Chondrocyte (in vitro differentiated cells): ENCODE results near the gene GCDH. TPM values are rescaled to one million over a fixed set of nuclear protein-coding genes. Genes with fewer than 3 reads are reported as not detected.

Source experiments
- DNase-seq: peaks from one replicate; pipeline ENCODE4 v3.0.0; 2021; ENCODE audit warnings: mixed read lengths, low spot score
- H3K27ac Mint-ChIP-seq: one replicate; pipeline ENCODE4 v1.8.0; 2021; ENCODE audit warnings: mild to moderate bottlenecking, moderate library complexity, mixed read lengths; ENCODE audit not compliant: unreplicated experiment
- H3K27me3 Mint-ChIP-seq: 2 replicates; pipeline ENCODE4 v1.8.0; 2021; ENCODE audit warnings: low read depth, mixed read lengths
- H3K36me3 Mint-ChIP-seq: 2 replicates; pipeline ENCODE4 v1.8.0; 2021; ENCODE audit warnings: low read depth, mixed read lengths
- H3K4me1 Mint-ChIP-seq: 2 replicates; pipeline ENCODE4 v1.8.0; 2021; ENCODE audit warnings: low read depth, mild to moderate bottlenecking, mixed read lengths
- H3K4me3 Mint-ChIP-seq: one replicate; pipeline ENCODE4 v1.8.0; 2021; ENCODE audit warnings: mild to moderate bottlenecking, moderate library complexity, mixed read lengths; ENCODE audit not compliant: unreplicated experiment
- H3K9me3 Mint-ChIP-seq: 2 replicates; pipeline ENCODE4 v1.8.0; 2021; ENCODE audit warnings: low read depth, mixed read lengths
- total RNA-seq: library from RNA; stranded (reverse); gene quantifications from 3 replicates; pipeline ENCODE4 v1.2.1, GENCODE V29; 2021
- TF ChIP-seq, protein P1 (sequence below): fragments of 200-600 bp; sonication (generic); IDR thresholded peaks from 2 replicates; pipeline ENCODE4 v1.5.0; 2021; ENCODE audit warnings: antibody characterized with exemption, mild to moderate bottlenecking, moderate library complexity

The GCDH gene
- total RNA-seq, 1 donor from 2014 or later: 13.2 TPM

DNA sequence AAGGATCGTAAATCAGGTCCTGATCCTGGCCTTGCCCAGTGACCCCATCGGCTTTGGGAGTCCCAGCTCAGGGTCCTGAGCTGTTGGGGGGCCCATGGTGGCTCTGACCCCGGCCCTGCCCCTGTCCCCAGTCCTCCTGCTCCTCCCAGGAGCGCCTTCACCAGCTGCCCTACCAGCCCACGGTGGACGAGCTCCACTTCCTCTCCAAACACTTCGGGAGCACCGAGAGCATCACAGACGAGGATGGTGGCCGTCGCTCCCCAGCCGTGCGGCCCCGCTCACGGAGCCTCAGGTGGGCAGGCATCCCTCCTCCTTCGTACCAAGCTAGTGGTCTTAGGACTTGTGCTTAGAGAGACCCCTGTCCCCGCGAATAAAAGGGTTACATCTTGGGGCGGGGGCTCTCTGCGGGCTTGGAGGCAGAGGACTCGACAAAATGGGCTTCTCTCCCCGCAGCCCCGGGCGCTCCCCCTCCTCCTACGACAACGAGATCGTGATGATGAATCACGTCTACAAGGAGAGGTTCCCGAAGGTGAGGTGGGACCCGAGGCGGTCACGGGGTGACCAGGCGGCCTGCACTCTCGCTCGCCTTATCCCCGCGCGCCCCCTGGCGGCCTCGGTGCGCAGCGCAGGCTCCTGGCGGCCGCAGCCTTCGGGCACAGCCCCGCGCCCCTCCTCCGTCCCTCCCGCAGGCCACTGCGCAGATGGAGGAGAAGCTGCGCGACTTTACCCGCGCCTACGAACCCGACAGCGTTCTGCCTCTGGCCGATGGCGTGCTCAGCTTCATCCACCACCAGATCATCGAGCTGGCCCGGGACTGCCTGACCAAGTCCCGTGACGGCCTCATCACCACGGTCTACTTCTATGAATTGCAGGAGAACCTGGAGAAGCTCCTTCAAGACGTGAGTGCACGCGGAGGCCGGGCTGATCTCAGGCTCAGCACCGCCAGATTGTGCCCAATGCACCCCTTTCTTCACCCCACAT, 43.5 kb upstream of the GCDH start:
- Mint-ChIP-seq H3K4me1 (peaks cover 3% of the 10 kb centered on the region), H3K27ac (no peak overlapping the region)

DNA sequence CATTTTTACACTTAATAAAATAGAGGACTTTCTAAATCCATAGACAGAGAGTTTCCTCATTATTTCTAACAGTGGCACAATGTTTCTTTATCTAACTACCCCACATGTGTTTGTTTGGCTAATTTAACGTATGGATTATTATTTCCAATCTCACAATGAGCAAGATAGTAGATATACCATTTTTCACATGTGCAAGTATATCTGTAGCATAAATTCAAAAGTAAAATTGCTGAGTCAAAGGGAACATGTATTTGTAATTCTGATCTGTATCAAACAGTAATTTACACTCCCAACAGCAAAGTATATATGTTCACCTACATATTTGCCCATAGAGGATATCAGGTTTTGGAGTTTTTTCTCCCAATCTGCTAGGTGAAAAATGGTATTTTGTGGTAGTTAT, 34.3 kb upstream of the GCDH start:
- DNase-seq: no peak
- H3K27me3 Mint-ChIP-seq: no peaks in the 10 kb centered on the region
- H3K9me3 Mint-ChIP-seq: peaks cover 4% of the 10 kb centered on the region
- TF ChIP-seq, protein P1, sequence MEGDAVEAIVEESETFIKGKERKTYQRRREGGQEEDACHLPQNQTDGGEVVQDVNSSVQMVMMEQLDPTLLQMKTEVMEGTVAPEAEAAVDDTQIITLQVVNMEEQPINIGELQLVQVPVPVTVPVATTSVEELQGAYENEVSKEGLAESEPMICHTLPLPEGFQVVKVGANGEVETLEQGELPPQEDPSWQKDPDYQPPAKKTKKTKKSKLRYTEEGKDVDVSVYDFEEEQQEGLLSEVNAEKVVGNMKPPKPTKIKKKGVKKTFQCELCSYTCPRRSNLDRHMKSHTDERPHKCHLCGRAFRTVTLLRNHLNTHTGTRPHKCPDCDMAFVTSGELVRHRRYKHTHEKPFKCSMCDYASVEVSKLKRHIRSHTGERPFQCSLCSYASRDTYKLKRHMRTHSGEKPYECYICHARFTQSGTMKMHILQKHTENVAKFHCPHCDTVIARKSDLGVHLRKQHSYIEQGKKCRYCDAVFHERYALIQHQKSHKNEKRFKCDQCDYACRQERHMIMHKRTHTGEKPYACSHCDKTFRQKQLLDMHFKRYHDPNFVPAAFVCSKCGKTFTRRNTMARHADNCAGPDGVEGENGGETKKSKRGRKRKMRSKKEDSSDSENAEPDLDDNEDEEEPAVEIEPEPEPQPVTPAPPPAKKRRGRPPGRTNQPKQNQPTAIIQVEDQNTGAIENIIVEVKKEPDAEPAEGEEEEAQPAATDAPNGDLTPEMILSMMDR: no peak
- no peak overlapping the region for H3K4me3 Mint-ChIP-seq
- H3K4me1 Mint-ChIP-seq: no peaks in the 10 kb centered on the region
- H3K36me3 Mint-ChIP-seq: no peaks in the 10 kb centered on the region
- H3K27ac Mint-ChIP-seq: no peak overlapping the region

More for the DNA sequence above, 43.5 kb upstream of the GCDH start:
- TF ChIP-seq, protein P1: peak; percentile 100
- Mint-ChIP-seq H3K4me3 (peak overlapping the region; percentile 65), H3K36me3 (peaks cover 2% of the 10 kb centered on the region), H3K9me3 (no peaks in the 10 kb centered on the region), H3K27me3 (peaks cover 7% of the 10 kb centered on the region)
- DNase-seq: no peak

DNA sequence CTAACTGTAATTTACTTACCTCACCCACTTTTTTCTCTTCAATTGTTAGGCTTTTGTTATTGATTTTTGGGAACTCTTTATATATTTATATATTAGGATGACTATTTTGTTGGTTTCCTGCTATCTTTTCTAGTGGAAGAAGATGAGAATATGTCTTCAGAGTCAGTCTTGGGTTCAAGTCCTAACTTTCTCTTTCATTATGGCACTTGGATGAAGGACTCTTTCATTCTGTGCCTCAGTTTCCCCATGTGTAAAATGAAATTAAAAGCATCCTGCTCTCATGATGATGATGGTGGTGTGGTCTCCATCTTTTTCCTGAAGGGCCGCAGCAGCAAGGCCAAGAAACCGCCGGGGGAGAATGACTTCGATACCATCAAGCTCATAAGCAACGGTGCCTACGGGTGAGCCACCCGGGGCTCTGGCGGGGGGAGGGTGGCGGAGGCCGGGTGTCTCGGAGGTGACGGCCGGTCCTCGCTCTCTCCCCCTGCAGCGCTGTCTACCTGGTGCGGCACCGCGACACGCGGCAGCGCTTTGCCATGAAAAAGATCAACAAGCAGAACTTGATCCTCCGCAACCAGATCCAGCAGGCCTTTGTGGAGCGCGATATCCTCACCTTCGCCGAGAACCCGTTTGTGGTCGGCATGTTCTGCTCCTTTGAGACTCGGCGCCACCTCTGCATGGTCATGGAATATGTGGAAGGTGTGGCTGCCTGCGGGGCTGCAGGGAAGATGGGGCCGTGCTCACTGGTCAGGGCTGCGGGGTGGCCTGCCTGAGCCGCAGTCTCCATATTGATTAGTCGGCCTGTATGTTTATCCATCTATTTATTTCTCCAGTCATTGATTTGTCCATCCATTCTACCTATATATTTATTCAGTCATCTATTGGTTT, 32.7 kb upstream of the GCDH start:
- no peak overlapping the region for H3K27ac Mint-ChIP-seq
- DNase-seq: no peak
- no peaks in the 10 kb centered on the region for H3K36me3 Mint-ChIP-seq
- TF ChIP-seq, protein P1: no peak
- H3K4me3 Mint-ChIP-seq: no peak overlapping the region
- H3K4me1 Mint-ChIP-seq: no peaks in the 10 kb centered on the region
- H3K9me3 Mint-ChIP-seq: peaks cover 4% of the 10 kb centered on the region
- H3K27me3 Mint-ChIP-seq: peaks cover 2% of the 10 kb centered on the region

DNA sequence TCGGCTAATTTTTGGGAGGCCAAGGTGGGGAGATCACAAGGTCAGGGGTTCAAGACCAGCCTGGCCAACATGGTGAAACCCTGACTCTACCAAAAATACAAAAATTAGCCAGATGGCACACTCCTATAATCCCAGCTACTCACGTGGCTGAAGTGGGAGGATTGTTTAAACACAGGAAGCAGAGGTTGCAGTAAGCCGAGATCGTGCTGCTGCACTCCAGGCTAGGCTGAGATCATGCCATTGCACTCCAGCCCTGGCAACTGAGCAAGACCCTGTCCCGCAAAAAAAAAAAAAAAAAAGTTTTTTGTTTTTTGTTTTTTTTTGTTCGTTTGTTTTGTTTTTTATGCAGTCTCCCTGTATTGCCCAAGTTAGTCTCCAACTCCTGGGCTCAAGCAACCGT, 31.4 kb upstream of the GCDH start:
- TF ChIP-seq, protein P1: no peak
- Mint-ChIP-seq H3K27ac (no peak overlapping the region), H3K4me1 (no peaks in the 10 kb centered on the region), H3K36me3 (no peaks in the 10 kb centered on the region), H3K27me3 (peaks cover 7% of the 10 kb centered on the region), H3K9me3 (peaks cover 4% of the 10 kb centered on the region), H3K4me3 (no peak overlapping the region)
- DNase-seq: no peak

DNA sequence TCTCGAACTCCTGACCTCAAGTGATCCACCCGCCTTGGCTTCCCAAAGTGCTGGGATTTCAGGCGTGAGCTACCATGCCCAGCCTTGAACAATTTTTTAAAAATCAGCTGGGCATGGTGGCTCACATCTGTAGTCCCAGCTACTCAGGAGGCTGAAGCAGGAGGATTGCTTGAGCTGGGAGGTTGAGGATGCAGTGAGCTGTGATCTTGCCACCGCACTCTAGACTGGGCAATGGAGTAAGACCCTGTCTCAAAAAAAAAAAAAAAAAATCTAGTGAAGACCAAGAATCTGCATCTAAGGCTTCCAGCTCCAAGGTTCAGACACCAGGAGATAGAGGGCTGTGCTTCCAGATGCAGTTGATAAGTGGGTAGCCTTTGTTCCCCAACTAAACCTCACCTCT, 26.8 kb upstream of the GCDH start:
- no peak for DNase-seq
- Mint-ChIP-seq H3K4me1 (peaks cover 3% of the 10 kb centered on the region), H3K27ac (no peak overlapping the region), H3K36me3 (no peaks in the 10 kb centered on the region), H3K4me3 (no peak overlapping the region), H3K9me3 (no peaks in the 10 kb centered on the region), H3K27me3 (peaks cover 11% of the 10 kb centered on the region)
- TF ChIP-seq, protein P1: no peak
